IMR-90 (cell line): ENCODE results near the gene TBC1D8.

Experiments used
- BHLHE40 ChIP-seq: fragments of 150-350 bp; IDR thresholded peaks from 2 replicates; pipeline ENCODE4 v1.6.1; 2016; ENCODE audit warnings: mild to moderate bottlenecking, low read depth, low read length
- CEBPB ChIP-seq: IDR thresholded peaks from 2 replicates; pipeline ENCODE4 v1.6.1; 2012; ENCODE audit warnings: low read depth, low read length, improper control_type of control experiment
- FOS ChIP-seq: fragments of 150-350 bp; IDR thresholded peaks from 2 replicates; pipeline ENCODE4 v1.6.1; 2016; ENCODE audit warnings: low read depth, low read length
- MAFK ChIP-seq: IDR thresholded peaks from 2 replicates; pipeline ENCODE4 v1.6.1; 2012; ENCODE audit warnings: low read depth, low read length, improper control_type of control experiment
- POLR2A ChIP-seq: IDR thresholded peaks from 2 replicates; pipeline ENCODE4 v1.6.1; 2012; ENCODE audit warnings: mild to moderate bottlenecking, low read depth, low read length
- RAD21 ChIP-seq: IDR thresholded peaks from 2 replicates; pipeline ENCODE4 v1.6.1; 2012; ENCODE audit warnings: low read length, improper control_type of control experiment
- RCOR1 ChIP-seq: IDR thresholded peaks from 2 replicates; pipeline ENCODE4 v1.6.1; 2012; ENCODE audit warnings: mild to moderate bottlenecking, low read length, improper control_type of control experiment; ENCODE audit not compliant: insufficient replicate concordance
- RFX5 ChIP-seq: IDR thresholded peaks from 2 replicates; pipeline ENCODE4 v1.8.0; 2012; ENCODE audit warnings: low read depth, mild to moderate bottlenecking, low read length, moderate library complexity
- TF ChIP-seq, protein P1 (sequence below): conservative IDR thresholded peaks from 2 replicates; pipeline ENCODE4 v1.5.1; 2012; ENCODE audit warnings: mild to moderate bottlenecking, low read depth, low read length, improper control_type of control experiment
- TF ChIP-seq, protein P2 (sequence below): fragments of 150-350 bp; IDR thresholded peaks from 2 replicates; pipeline ENCODE4 v1.6.1; 2017; ENCODE audit warnings: mild to moderate bottlenecking, antibody characterized with exemption, low read length, low read depth

DNA sequence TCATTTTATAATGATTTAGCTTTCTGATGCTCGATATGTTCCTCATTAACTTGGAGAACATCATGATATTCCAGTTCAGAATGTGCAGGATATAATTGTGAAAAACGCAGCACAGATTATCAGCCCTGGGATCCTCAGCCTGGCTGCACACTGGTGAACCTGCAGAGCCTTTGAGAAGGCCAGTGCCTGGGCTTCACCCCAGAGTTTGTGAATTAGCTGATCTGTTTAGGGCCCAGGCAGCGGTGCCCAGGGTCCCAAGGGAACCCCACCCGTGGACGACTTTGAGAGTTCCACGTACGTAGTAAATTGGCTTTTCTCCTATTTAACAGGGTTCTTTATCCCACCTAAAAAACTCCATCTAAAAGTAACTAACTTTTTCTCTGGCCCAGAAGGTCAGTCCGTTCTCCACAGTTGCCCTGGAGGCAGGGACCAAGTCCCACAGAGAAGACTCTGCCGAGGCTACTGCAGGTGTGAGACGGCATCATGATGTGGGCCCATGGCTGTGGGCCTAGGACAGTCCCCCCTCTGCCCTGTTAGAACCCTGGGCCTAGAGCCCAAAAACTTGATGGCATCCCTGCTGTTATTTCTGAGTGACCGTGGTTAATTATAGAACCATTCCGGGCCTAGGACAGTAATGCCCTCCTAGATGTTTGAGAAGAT, 188.7 kb downstream of the TBC1D8 start:
- TF ChIP-seq, protein P1, sequence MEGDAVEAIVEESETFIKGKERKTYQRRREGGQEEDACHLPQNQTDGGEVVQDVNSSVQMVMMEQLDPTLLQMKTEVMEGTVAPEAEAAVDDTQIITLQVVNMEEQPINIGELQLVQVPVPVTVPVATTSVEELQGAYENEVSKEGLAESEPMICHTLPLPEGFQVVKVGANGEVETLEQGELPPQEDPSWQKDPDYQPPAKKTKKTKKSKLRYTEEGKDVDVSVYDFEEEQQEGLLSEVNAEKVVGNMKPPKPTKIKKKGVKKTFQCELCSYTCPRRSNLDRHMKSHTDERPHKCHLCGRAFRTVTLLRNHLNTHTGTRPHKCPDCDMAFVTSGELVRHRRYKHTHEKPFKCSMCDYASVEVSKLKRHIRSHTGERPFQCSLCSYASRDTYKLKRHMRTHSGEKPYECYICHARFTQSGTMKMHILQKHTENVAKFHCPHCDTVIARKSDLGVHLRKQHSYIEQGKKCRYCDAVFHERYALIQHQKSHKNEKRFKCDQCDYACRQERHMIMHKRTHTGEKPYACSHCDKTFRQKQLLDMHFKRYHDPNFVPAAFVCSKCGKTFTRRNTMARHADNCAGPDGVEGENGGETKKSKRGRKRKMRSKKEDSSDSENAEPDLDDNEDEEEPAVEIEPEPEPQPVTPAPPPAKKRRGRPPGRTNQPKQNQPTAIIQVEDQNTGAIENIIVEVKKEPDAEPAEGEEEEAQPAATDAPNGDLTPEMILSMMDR: no peak
- TF ChIP-seq POLR2A: no peak
- TF ChIP-seq, protein P2, sequence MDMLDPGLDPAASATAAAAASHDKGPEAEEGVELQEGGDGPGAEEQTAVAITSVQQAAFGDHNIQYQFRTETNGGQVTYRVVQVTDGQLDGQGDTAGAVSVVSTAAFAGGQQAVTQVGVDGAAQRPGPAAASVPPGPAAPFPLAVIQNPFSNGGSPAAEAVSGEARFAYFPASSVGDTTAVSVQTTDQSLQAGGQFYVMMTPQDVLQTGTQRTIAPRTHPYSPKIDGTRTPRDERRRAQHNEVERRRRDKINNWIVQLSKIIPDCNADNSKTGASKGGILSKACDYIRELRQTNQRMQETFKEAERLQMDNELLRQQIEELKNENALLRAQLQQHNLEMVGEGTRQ: no peak
- no peak for TF ChIP-seq RFX5
- no peak for TF ChIP-seq MAFK
- no peak for TF ChIP-seq BHLHE40
- no peak for TF ChIP-seq CEBPB
- no peak for TF ChIP-seq FOS
- TF ChIP-seq RAD21: no peak
- no peak for TF ChIP-seq RCOR1
